ENCODE measurements around the gene PRELP.

DNA sequence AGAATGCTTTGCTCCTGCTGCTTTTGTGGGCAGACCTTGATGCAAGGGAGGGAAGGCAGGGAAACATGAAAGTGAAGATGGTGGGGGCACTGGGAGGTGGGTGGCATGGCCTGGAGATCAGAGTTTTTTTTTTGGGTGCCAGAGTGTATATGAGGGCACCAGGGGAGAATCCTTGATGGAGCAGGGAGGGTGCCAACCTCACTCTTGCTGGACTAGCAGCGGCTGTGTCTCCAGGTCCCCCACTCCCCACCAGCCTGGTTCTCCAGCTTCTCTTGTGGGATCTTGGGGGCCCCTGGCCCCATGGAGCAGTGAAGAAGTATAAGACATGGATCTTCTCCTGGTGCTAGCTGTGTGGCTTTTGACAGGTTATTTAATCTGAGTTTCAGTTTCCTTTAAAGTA, 13.5 kb upstream of the PRELP start:
- TF ChIP-seq, protein P1, sequence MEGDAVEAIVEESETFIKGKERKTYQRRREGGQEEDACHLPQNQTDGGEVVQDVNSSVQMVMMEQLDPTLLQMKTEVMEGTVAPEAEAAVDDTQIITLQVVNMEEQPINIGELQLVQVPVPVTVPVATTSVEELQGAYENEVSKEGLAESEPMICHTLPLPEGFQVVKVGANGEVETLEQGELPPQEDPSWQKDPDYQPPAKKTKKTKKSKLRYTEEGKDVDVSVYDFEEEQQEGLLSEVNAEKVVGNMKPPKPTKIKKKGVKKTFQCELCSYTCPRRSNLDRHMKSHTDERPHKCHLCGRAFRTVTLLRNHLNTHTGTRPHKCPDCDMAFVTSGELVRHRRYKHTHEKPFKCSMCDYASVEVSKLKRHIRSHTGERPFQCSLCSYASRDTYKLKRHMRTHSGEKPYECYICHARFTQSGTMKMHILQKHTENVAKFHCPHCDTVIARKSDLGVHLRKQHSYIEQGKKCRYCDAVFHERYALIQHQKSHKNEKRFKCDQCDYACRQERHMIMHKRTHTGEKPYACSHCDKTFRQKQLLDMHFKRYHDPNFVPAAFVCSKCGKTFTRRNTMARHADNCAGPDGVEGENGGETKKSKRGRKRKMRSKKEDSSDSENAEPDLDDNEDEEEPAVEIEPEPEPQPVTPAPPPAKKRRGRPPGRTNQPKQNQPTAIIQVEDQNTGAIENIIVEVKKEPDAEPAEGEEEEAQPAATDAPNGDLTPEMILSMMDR (IDR thresholded peaks at IDR 0.05) = no peak
- no peak for TF ChIP-seq ZFX (IDR thresholded peaks at IDR 0.05; ENCODE audit: borderline replicate concordance)
